Ectodermal cell (in vitro differentiated cells): ENCODE results near the gene CRYGB.

ENCODE experiments used
- H3K27ac ChIP-seq: 2 replicates; pipeline ENCODE4 v1.7.0; 2013; ENCODE audit warnings: mild to moderate bottlenecking, low read depth, low read length; ENCODE audit not compliant: insufficient read depth, poor library complexity, severe bottlenecking
- H3K27me3 ChIP-seq: 2 replicates; pipeline ENCODE4 v1.7.0; 2013; ENCODE audit warnings: mild to moderate bottlenecking, low read length; ENCODE audit not compliant: insufficient read depth, control insufficient read depth, poor library complexity, severe bottlenecking
- H3K36me3 ChIP-seq: one replicate; pipeline ENCODE4 v1.7.0; 2013; ENCODE audit warnings: low read length; ENCODE audit not compliant: control insufficient read depth, insufficient read depth
- H3K4me1 ChIP-seq: one replicate; pipeline ENCODE4 v1.7.0; 2013; ENCODE audit warnings: low read length; ENCODE audit not compliant: control insufficient read depth, insufficient read depth
- H3K4me3 ChIP-seq: 2 replicates; pipeline ENCODE4 v1.7.0; 2013; ENCODE audit warnings: low read depth, low read length, control low read depth; ENCODE audit not compliant: insufficient read depth
- H3K9me3 ChIP-seq: 2 replicates; pipeline ENCODE4 v1.7.0; 2013; ENCODE audit warnings: mild to moderate bottlenecking, low read length, moderate library complexity; ENCODE audit not compliant: control insufficient read depth
- WGBS, 2 experiments: methylation state at CpG; one replicate each; pipeline ENCODE4 v1.1.7; 2013; ENCODE audit warnings: missing lambda C conversion rate in 2 of 2; 5-methylcytosine and 5-hydroxymethylcytosine counted together

The CRYGB gene

DNA sequence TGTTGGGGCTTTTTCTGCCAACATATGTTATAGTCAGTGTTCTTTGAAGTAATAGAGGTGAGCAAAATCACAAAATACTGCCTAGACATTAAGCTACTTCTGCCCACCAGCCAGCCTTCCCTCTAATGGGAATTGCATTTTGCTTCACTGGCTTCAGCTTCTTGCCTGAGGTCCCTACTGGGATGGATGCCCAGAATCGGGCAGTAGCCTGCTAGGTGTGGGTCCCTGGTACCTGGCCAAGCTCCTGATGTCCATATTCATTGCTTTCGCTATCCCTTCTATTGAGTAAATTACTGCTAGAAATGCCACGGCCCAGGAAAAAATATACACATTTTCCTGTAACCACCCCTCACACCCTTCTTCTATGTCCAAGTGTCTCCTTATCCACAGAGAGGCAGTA lies 48.6 kb downstream of the CRYGB start:
- 92 to 95% methylated on average over 3 of the region's 3 CpGs for WGBS, 2 experiments
- no peaks in the 10 kb centered on the region for H3K9me3 ChIP-seq
- no peaks in the 10 kb centered on the region for H3K4me1 ChIP-seq
- no peak overlapping the region for H3K4me3 ChIP-seq
- H3K27me3 ChIP-seq = no peaks in the 10 kb centered on the region
- H3K36me3 ChIP-seq = no peaks in the 10 kb centered on the region
- no peak overlapping the region for H3K27ac ChIP-seq

DNA sequence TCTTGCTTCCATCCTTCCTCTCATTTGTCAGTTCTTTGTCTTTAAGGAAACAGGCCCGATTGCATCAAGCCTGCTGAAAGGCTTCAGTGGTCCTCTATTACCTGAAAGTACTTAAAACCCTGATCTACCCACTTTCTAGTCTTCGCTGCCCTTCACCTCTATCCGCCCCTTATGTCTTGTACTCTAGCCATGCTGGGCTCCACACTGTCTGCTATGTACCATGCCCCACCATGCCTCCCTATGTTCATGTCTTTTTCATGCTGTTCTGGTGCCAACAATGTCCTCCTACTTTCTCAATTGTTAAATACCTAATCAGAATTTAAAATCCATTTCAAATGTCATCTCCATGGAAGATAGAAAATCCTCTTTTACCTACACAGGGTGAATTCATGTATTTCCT lies 49.9 kb downstream of the CRYGB start:
- Histone ChIP-seq H3K9me3 (no peaks in the 10 kb centered on the region), H3K4me1 (no peaks in the 10 kb centered on the region), H3K27ac (no peak overlapping the region), H3K27me3 (no peaks in the 10 kb centered on the region), H3K4me3 (no peak overlapping the region), H3K36me3 (no peaks in the 10 kb centered on the region)
- WGBS, 2 experiments = 91 to 95% methylated on average over 3 of the region's 3 CpGs

DNA sequence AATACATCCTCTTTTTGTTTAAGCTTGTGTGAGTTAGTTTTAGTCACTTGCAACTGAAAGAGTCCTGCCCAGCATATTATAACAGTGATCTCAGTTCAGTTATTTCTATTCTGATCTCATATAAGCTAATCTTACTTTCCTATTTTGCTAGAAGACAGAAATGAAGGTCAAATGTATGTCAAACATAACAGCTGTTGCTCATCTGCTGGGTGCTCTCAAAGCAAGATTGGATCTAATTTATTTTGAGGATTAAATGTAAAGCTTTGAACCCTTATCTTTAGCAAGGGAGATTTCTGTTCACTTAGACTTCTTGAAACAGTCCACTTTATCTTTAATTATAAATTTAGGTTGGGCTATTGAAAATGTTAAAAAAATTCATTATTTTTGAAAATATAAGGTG lies 52.8 kb downstream of the CRYGB start:
- Histone ChIP-seq H3K4me3 (no peak overlapping the region), H3K4me1 (no peaks in the 10 kb centered on the region), H3K9me3 (no peaks in the 10 kb centered on the region), H3K36me3 (no peaks in the 10 kb centered on the region), H3K27ac (no peak overlapping the region), H3K27me3 (no peaks in the 10 kb centered on the region)
